ENCODE measurements around the gene NT5C1A.

DNA sequence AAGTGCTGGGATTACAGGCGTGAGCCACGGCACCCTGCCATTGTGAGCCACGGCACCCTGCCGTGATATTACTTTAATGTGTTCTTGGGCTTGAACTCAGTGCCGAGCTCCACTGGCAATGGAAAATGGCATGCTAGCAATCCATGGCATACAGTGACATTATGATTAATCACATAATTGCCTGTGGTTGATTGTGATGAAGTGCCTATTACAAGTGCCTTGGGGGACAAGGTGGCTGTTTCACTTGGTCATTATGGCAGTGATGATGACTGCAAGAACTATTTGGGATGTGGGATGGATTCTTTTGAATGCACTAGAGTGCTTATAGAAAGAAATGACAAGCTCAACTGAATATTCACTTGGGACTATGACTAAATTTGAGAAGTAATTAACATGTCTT, 41.6 kb upstream of the NT5C1A start:
- TF ChIP-seq POLR2A (IDR thresholded peaks at IDR 0.05), result no peak
- TF ChIP-seq, protein P1, sequence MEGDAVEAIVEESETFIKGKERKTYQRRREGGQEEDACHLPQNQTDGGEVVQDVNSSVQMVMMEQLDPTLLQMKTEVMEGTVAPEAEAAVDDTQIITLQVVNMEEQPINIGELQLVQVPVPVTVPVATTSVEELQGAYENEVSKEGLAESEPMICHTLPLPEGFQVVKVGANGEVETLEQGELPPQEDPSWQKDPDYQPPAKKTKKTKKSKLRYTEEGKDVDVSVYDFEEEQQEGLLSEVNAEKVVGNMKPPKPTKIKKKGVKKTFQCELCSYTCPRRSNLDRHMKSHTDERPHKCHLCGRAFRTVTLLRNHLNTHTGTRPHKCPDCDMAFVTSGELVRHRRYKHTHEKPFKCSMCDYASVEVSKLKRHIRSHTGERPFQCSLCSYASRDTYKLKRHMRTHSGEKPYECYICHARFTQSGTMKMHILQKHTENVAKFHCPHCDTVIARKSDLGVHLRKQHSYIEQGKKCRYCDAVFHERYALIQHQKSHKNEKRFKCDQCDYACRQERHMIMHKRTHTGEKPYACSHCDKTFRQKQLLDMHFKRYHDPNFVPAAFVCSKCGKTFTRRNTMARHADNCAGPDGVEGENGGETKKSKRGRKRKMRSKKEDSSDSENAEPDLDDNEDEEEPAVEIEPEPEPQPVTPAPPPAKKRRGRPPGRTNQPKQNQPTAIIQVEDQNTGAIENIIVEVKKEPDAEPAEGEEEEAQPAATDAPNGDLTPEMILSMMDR (IDR thresholded peaks at IDR 0.05), result no peak
